ENCODE measurements around the gene IGBP1.
"Not testable (repeated sequence)": the region's sequence is repeated elsewhere in the genome, so short reads cannot be mapped to it uniquely, and the experiment has no call there.

IGBP1 gene

DNA sequence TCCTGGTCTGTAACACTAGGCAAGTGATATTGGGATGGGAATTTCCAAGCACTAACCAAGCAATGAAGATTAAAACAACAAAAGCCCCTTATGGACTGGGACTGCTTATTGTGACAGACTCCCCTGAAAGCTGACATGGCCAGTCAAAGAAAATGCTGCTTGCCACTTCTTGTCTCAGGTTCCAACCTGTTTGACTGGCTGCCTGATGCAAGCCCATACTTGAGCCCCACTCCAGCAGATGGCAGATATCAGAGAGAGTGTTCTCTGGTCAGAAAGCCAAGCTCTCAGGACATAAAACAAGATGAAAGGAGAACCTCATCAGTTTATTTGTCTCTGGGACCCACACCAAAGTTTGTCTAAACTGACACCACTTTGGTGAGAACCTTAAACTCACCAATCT, 15.5 kb upstream of the IGBP1 start:
- TF ChIP-seq Cebpa-rat (IDR thresholded peaks at IDR 0.05): no peak
- Histone ChIP-seq H3K27ac (no peak overlapping the region), H3K4me2 (no peak overlapping the region), H3K4me3 (no peak overlapping the region), H3K36me3 (no peaks in the 10 kb centered on the region), H3K9me3 (replicated peaks in 1 of 11) (peaks cover 7 to 52% (median 30%) of the 10 kb centered on the region in 11 experiments; a peak in 21 of 22 replicates), H3K27me3 (peaks cover 3 to 55% (median 38%) of the 10 kb centered on the region in 11 experiments; a peak in 20 of 22 replicates), H3K4me1 (no peaks in the 10 kb centered on the region), H4K20me1 (no peaks in the 10 kb centered on the region), H3K9ac (no peak overlapping the region)

DNA sequence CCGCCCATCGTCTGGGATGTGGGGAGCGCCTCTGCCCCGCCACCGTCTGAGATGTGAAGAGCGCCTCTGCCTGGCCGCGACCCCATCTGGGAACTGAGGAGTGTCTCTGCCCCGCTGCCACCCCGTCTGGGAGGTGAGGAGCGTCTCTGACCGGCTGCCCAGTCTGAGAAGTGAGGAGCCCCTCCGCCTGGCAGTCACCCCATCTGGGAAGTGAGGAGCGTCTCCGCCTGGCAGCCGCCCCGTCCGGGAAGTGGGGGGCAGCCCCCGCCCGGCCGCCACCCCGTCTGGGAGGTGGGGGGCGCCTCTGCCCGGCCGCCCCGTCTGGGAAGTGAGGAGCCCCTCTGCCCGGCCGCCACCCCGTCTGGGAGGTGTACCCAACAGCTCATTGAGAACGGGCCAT, 10.2 kb upstream of the IGBP1 start:
- H3K9me3 ChIP-seq (replicated peaks in 1 of 11): peaks cover 11 to 51% (median 32%) of the 10 kb centered on the region in 11 experiments; a peak in 21 of 22 replicates
- H3K27ac ChIP-seq, H3K36me3 ChIP-seq, H4K20me1 ChIP-seq, H3K4me1 ChIP-seq, H3K4me2 ChIP-seq, H3K9ac ChIP-seq, H3K4me3 ChIP-seq: not testable (repeated sequence)
- peaks cover 0 to 29% (median 14%) of the 10 kb centered on the region in 11 experiments; a peak in 18 of 22 replicates for H3K27me3 ChIP-seq

- Histone ChIP-seq H3K27ac (no peak overlapping the region), H3K4me3 (no peak overlapping the region), H3K9ac (no peak overlapping the region), H3K9me3 (replicated peaks in 1 of 11) (peaks cover 11 to 51% (median 26%) of the 10 kb centered on the region in 11 experiments; a peak in 21 of 22 replicates), H3K36me3 (no peaks in the 10 kb centered on the region), H3K27me3 (peaks cover 0 to 41% (median 20%) of the 10 kb centered on the region in 11 experiments; a peak in 19 of 22 replicates), H3K4me2 (no peak overlapping the region), H4K20me1 (no peaks in the 10 kb centered on the region), H3K4me1 (no peaks in the 10 kb centered on the region)
- no peak for TF ChIP-seq Cebpa-rat (IDR thresholded peaks at IDR 0.05)
These were observed 8.6 kb upstream of the IGBP1 start for GRCh38 chrX:70124678-70125077.

- Histone ChIP-seq H3K4me2 (no peak overlapping the region), H3K27ac (no peak overlapping the region), H3K27me3 (peaks cover 0 to 59% (median 42%) of the 10 kb centered on the region in 11 experiments; a peak in 21 of 22 replicates), H4K20me1 (no peaks in the 10 kb centered on the region), H3K4me3 (no peak overlapping the region), H3K9ac (no peak overlapping the region), H3K36me3 (no peaks in the 10 kb centered on the region), H3K4me1 (peaks cover 0 to 13% (median 6%) of the 10 kb centered on the region in 10 experiments; a peak in 7 of 20 replicates), H3K9me3 (replicated peaks in 1 of 11) (peaks cover 5 to 26% (median 10%) of the 10 kb centered on the region in 11 experiments; a peak in 21 of 22 replicates)
- TF ChIP-seq Cebpa-rat (IDR thresholded peaks at IDR 0.05): no peak
These were observed 5.2 kb upstream of the IGBP1 start for GRCh38 chrX:70128071-70128470.

DNA sequence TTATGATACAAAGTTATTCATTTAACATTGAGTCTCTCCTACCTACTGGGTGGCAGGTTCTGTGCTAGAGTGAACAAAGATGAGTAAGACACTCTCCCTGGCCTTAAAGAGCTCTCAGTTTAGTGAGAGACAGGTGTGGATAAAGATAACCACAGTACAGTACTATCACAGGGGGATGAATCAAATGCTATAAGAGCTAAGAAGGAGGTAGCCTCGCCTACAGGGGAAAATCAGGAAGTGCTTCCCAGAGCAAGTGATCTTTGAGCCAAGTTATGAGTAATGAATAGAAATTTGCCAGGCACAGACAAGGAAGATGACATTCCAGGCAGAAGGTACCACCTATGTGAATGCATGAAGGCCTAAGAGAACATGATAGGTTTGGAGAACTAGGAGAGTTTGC, 3.4 kb upstream of the IGBP1 start:
- no peaks in the 10 kb centered on the region; a peak in 1 of 22 replicates for H3K36me3 ChIP-seq
- H3K4me1 ChIP-seq: peaks cover 3 to 17% (median 10%) of the 10 kb centered on the region in 10 experiments
- H3K4me2 ChIP-seq: no peak overlapping the region
- peaks cover 0 to 5% (median 0%) of the 10 kb centered on the region in 11 experiments; a peak in 2 of 22 replicates for H4K20me1 ChIP-seq
- no peak for TF ChIP-seq Cebpa-rat (IDR thresholded peaks at IDR 0.05)
- no peak overlapping the region for H3K27ac ChIP-seq
- no peak overlapping the region for H3K4me3 ChIP-seq
- H3K27me3 ChIP-seq: peaks cover 5 to 67% (median 51%) of the 10 kb centered on the region in 11 experiments
- no peak overlapping the region for H3K9ac ChIP-seq
- H3K9me3 ChIP-seq (replicated peaks in 1 of 11): 0 out of 22 replicates have a peak, but pooled peaks cover 0 to 9% (median 0%) of the 10 kb centered on the region in 11 experiments

- TF ChIP-seq Cebpa-rat (IDR thresholded peaks at IDR 0.05): no peak
- no peaks in the 10 kb centered on the region for H3K9me3 ChIP-seq (replicated peaks in 1 of 11)
- H3K27me3 ChIP-seq: peaks cover 29 to 87% (median 70%) of the 10 kb centered on the region in 11 experiments
- H3K36me3 ChIP-seq: peaks cover 0 to 24% (median 13%) of the 10 kb centered on the region in 11 experiments; a peak in 14 of 22 replicates
- H4K20me1 ChIP-seq: peaks cover 0 to 23% (median 3%) of the 10 kb centered on the region in 11 experiments; a peak in 7 of 22 replicates
- peak overlapping the region in 10 of 11 experiments; percentile 7 to 76 (median 69); a peak in 16 of 22 replicates for H3K4me2 ChIP-seq
- peak overlapping the region in 6 of 11 experiments; percentile 78 to 85 (median 81); a peak in 8 of 22 replicates for H3K9ac ChIP-seq
- peaks cover 11 to 25% (median 19%) of the 10 kb centered on the region in 10 experiments for H3K4me1 ChIP-seq
- H3K4me3 ChIP-seq: peak overlapping the region in 7 of 10 experiments; percentile 69 to 82 (median 74); a peak in 10 of 20 replicates
- peak overlapping the region in 3 of 11 experiments; percentile 82 to 91 (median 84); a peak in 2 of 22 replicates for H3K27ac ChIP-seq
These were observed 1.0 kb upstream of the IGBP1 start for GRCh38 chrX:70132224-70132623.

GRCh38 chrX:70132877-70133302, 357 bp upstream of the IGBP1 start:
- peaks cover 11 to 25% (median 19%) of the 10 kb centered on the region in 10 experiments for H3K4me1 ChIP-seq
- TF ChIP-seq Cebpa-rat (IDR thresholded peaks at IDR 0.05): no peak
- peaks cover 0 to 30% (median 5%) of the 10 kb centered on the region in 11 experiments; a peak in 7 of 22 replicates for H4K20me1 ChIP-seq
- H3K36me3 ChIP-seq: peaks cover 0 to 30% (median 13%) of the 10 kb centered on the region in 11 experiments; a peak in 14 of 22 replicates
- peak overlapping the region; percentile 54 to 76 (median 67) for H3K4me2 ChIP-seq
- H3K4me3 ChIP-seq: peak overlapping the region; percentile 65 to 82 (median 74)
- H3K9me3 ChIP-seq (replicated peaks in 1 of 11): no peaks in the 10 kb centered on the region
- peaks cover 35 to 91% (median 73%) of the 10 kb centered on the region in 11 experiments for H3K27me3 ChIP-seq
- H3K9ac ChIP-seq: peak overlapping the region; percentile 77 to 87 (median 83)
- H3K27ac ChIP-seq: peak overlapping the region in 10 of 11 experiments; percentile 75 to 91 (median 84); a peak in 17 of 22 replicates

DNA sequence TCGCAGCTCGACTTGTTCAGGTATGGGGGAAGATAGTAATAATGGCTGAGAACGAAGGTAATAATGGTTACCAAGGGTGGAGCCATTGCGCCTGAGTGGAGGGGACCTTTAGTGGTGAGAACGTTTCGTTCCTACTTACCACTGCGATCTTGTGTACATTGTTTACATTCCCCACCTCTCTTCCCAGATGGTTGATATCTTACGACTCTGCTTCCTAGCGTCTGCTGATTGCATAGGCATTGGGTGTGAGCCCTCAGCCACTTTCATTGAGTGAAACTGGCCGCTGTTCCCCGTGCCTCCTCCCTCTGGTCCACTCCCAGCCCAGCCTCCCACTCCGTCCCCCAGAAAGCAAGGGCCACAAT, 850 bp downstream of the IGBP1 start:
- H3K4me1 ChIP-seq: peaks cover 11 to 25% (median 19%) of the 10 kb centered on the region in 10 experiments
- H3K36me3 ChIP-seq: peaks cover 3 to 42% (median 17%) of the 10 kb centered on the region in 11 experiments; a peak in 15 of 22 replicates
- peak overlapping the region; percentile 75 to 91 (median 83) for H3K27ac ChIP-seq
- peaks cover 46 to 91% (median 67%) of the 10 kb centered on the region in 11 experiments for H3K27me3 ChIP-seq
- peaks cover 0 to 40% (median 5%) of the 10 kb centered on the region in 11 experiments; a peak in 7 of 22 replicates for H4K20me1 ChIP-seq
- peak overlapping the region; percentile 77 to 87 (median 83) for H3K9ac ChIP-seq
- peak overlapping the region; percentile 60 to 84 (median 81) for H3K4me2 ChIP-seq
- H3K4me3 ChIP-seq: peak overlapping the region; percentile 65 to 82 (median 74)
- no peaks in the 10 kb centered on the region for H3K9me3 ChIP-seq (replicated peaks in 1 of 11)
- no peak for TF ChIP-seq Cebpa-rat (IDR thresholded peaks at IDR 0.05)

DNA sequence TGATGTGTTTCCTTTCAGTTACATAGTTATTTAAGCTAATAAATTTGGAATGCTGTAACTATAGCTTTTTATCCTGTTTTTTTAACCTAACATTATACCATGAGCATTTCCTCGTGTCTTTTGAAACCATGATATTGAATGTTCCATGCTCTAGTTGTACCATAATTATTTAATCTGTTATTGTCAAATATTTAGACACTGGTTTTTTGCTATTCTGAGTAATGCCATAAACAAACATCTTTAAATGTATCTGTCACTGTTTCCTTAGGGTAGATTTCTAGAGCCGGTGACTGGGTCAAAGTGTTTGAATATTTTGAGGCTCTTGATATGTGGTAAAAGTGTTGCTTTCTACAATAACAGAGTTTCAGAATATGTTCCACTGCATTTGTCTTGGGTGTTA, 5.4 kb downstream of the IGBP1 start:
- Histone ChIP-seq H3K9me3 (replicated peaks in 1 of 11) (no peaks in the 10 kb centered on the region), H3K27me3 (peaks cover 38 to 95% (median 91%) of the 10 kb centered on the region in 11 experiments), H3K4me1 (peaks cover 11 to 15% (median 13%) of the 10 kb centered on the region in 10 experiments; a peak in 19 of 20 replicates), H3K9ac (no peak overlapping the region), H3K27ac (no peak overlapping the region), H4K20me1 (peaks cover 0 to 48% (median 7%) of the 10 kb centered on the region in 11 experiments; a peak in 9 of 22 replicates), H3K4me2 (no peak overlapping the region), H3K36me3 (peaks cover 3 to 70% (median 23%) of the 10 kb centered on the region in 11 experiments; a peak in 16 of 22 replicates), H3K4me3 (no peak overlapping the region)
- no peak for TF ChIP-seq Cebpa-rat (IDR thresholded peaks at IDR 0.05)

Measured in BLaER1 treated with 17β-estradiol and CSF1 and Interleukin-3, amounts not matched to agents 10 nM and 100 nM (cell line).